Measurements from ENCODE around the gene MAPK8. TPM values are rescaled to one million over a fixed set of nuclear protein-coding genes. Genes with fewer than 3 reads are reported as not detected.

Gene MAPK8
- total RNA-seq, 1 donor from 2014 or later: 54.3 TPM

DNA sequence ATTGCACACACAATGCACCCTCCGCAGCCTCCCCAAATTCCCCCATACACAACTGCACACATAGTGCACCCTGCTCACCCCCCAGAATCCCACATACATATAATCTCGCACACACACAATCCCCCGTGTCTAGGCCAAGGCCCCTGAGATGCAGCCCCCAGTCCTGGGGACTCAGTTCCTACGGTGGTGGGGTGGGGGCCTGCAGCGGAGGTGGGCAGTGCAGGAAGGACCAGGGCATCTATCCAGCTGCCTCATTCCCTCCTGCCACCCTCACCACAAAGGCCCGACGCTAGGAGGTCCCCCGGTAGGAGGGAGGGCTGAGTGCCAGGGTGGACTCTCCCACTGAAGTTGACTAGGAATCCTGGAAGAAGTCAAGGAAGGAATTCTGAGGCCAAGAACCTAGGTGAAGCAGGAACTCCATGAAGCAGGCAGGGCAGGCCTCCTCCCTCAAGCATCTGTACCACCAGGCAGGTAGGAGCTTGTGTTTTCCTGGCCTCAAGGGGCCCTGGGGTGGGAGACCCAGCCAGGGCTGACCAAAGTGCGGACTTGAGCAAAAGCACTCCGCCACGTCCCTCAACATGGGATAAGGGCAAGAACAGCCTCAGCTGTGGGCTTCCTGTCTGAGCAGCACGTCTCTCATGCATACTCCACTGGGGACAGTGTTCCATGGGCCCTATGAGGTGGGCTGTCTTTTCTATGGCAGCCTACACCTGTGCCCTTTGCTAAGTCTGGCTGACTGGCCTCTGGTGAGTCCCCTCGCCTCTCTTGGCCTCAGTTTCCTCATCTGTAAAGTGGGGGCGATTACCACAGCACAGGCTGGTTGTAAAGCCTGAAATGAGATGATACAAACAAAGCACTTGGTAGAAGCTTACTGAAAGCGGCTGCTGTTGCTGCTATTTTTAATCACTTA is 145.7 kb downstream of the MAPK8 start:
- Histone ChIP-seq H3K4me3 (no peak overlapping the region), H3K27me3 (no peaks in the 10 kb centered on the region), H3K36me3 (no peaks in the 10 kb centered on the region), H3K27ac (no peak overlapping the region), H3K9me3 (no peaks in the 10 kb centered on the region), H3K4me1 (no peaks in the 10 kb centered on the region)
- DNase-seq (ENCODE audit: extremely low spot score in 2 of 2): no peak
- intact Hi-C loops (cut with DNase I): no loop called here
- TF ChIP-seq, protein P1, sequence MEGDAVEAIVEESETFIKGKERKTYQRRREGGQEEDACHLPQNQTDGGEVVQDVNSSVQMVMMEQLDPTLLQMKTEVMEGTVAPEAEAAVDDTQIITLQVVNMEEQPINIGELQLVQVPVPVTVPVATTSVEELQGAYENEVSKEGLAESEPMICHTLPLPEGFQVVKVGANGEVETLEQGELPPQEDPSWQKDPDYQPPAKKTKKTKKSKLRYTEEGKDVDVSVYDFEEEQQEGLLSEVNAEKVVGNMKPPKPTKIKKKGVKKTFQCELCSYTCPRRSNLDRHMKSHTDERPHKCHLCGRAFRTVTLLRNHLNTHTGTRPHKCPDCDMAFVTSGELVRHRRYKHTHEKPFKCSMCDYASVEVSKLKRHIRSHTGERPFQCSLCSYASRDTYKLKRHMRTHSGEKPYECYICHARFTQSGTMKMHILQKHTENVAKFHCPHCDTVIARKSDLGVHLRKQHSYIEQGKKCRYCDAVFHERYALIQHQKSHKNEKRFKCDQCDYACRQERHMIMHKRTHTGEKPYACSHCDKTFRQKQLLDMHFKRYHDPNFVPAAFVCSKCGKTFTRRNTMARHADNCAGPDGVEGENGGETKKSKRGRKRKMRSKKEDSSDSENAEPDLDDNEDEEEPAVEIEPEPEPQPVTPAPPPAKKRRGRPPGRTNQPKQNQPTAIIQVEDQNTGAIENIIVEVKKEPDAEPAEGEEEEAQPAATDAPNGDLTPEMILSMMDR (IDR thresholded peaks at IDR 0.05): no peak

DNA sequence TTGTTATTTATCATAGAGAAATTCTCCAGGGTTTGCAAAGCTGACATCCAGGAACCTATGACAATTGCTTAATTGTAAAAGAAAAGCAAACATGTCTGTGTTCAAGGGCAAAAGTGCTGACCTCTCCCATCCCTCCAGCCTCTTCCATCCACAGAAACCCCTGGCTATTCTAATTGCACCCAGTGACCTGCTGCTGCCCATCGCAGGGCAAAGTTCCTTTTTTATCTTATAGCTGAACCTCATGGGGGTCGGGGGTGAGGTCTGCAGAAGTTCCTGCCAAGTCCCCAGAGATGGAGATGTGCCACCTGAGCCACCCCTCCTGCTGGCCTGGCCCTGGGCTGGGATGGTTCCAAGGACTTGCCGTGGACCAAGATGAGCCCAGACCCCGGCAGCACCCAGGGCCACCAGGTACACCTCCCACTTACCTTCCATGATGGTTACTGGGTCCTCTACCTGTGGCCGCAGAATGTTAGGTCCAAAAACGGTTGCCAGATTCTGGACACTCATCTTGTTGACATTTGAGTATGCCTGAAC is 146.5 kb downstream of the MAPK8 start:
- peak in 1 of 2 donors; percentile 81 for DNase-seq (ENCODE audit: extremely low spot score in 2 of 2)
- TF ChIP-seq POLR2AphosphoS5 (IDR thresholded peaks at IDR 0.05; ENCODE audit: insufficient read depth in 1 of 2, low read depth in 1 of 2): no peak
- no peak for TF ChIP-seq POLR2A (IDR thresholded peaks at IDR 0.05)
- TF ChIP-seq, protein P1 (IDR thresholded peaks at IDR 0.05): no peak

DNA sequence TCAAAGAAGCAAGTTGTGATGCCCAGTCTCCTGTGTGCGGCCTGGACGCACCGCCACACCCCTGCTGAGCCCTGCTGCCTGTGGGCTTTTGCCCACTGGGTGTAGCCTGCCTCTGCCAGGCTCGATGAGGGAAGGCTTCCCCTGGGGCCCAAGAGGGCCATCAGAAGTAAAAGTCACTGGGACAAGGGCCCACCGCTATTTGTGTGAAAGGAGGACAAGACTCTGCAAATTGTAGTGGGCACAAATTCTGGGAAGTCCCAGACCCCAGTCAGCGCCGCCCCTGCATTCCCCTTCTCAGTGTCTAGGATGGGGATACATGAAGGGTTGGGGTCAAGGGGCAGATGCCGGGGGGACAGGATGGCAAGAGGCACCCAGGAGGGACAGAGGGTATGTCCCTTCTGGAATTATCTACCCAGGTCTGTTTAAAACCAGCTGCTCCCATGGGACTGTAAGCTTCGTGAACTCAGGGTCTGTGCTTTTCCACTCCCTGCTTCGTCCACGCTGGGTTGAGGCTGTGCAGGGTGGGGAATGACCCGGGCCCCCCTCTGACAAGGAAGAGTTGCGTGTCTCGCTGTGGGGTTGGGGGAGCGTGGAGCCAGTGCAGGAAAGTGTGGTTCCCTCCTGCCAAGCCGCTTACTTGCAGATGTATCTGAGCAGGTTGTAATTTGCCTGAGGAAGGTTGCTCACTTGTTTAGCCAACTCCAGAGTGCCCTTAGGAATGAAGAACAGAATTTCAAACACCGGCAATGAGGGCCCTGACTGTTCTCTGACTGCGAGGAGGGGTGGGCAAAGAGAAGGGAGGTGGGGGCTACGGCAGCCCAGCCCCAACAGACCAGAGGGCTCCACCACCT is 147.2 kb downstream of the MAPK8 start:
- Histone ChIP-seq H3K4me3 (no peak overlapping the region), H3K9me3 (no peaks in the 10 kb centered on the region), H3K4me1 (no peaks in the 10 kb centered on the region), H3K27me3 (no peaks in the 10 kb centered on the region), H3K27ac (no peak overlapping the region), H3K36me3 (no peaks in the 10 kb centered on the region)
- intact Hi-C loops (cut with DNase I): no loop called here
- DNase-seq (ENCODE audit: extremely low spot score in 2 of 2): peak in 1 of 2 donors; percentile 79
- TF ChIP-seq, protein P1 (IDR thresholded peaks at IDR 0.05): no peak
- TF ChIP-seq POLR2A (IDR thresholded peaks at IDR 0.05) (no peak), POLR2AphosphoS5 (IDR thresholded peaks at IDR 0.05; ENCODE audit: insufficient read depth in 1 of 2, low read depth in 1 of 2) (no peak)

More for the DNA sequence above, 146.5 kb downstream of the MAPK8 start:
- Histone ChIP-seq H3K9me3 (no peaks in the 10 kb centered on the region), H3K27me3 (no peaks in the 10 kb centered on the region), H3K4me3 (no peak overlapping the region), H3K27ac (no peak overlapping the region), H3K36me3 (no peaks in the 10 kb centered on the region), H3K4me1 (no peaks in the 10 kb centered on the region)
- intact Hi-C loops (cut with DNase I): no loop called here

GRCh38 chr10:48454302-48455054 is 148.0 kb downstream of the MAPK8 start:
- TF ChIP-seq, protein P1 (IDR thresholded peaks at IDR 0.05): no peak
- TF ChIP-seq POLR2AphosphoS5 (IDR thresholded peaks at IDR 0.05; ENCODE audit: insufficient read depth in 1 of 2, low read depth in 1 of 2) (no peak), POLR2A (IDR thresholded peaks at IDR 0.05) (no peak)
- Histone ChIP-seq H3K4me1 (no peaks in the 10 kb centered on the region), H3K36me3 (no peaks in the 10 kb centered on the region), H3K4me3 (no peak overlapping the region), H3K9me3 (no peaks in the 10 kb centered on the region), H3K27me3 (no peaks in the 10 kb centered on the region), H3K27ac (no peak overlapping the region)
- DNase-seq (ENCODE audit: extremely low spot score in 2 of 2): peak; percentile 74 to 81
- intact Hi-C loops (cut with DNase I): no loop called here
